ENCODE data around the gene SPECC1.

DNA sequence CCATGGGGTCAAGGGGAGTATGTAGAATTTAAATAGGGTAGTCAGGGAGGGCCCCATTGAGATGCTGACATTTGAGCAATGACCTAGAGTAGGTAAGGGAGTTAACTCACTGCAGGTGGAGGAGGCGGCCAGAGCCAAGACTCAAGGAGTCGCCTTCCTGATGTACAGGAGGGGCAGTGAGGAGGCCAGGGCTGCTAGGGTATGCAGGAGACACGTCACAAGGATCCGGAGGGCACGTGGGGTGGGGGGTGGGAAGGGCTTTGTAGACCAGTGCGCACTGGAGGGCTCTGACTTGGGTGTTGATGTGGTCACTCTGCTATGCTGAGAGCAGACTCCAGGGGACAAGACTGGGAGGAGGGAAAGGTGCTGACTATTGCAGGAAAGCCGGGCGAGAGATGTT is 37.5 kb downstream of the SPECC1 start:
- TF ChIP-seq, protein P1, sequence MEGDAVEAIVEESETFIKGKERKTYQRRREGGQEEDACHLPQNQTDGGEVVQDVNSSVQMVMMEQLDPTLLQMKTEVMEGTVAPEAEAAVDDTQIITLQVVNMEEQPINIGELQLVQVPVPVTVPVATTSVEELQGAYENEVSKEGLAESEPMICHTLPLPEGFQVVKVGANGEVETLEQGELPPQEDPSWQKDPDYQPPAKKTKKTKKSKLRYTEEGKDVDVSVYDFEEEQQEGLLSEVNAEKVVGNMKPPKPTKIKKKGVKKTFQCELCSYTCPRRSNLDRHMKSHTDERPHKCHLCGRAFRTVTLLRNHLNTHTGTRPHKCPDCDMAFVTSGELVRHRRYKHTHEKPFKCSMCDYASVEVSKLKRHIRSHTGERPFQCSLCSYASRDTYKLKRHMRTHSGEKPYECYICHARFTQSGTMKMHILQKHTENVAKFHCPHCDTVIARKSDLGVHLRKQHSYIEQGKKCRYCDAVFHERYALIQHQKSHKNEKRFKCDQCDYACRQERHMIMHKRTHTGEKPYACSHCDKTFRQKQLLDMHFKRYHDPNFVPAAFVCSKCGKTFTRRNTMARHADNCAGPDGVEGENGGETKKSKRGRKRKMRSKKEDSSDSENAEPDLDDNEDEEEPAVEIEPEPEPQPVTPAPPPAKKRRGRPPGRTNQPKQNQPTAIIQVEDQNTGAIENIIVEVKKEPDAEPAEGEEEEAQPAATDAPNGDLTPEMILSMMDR (conservative IDR thresholded peaks at IDR 0.05; ENCODE audit: low read depth, low read length) = no peak
- TF ChIP-seq EZH2 (IDR thresholded peaks at IDR 0.05; ENCODE audit: low read length, unreplicated experiment) = no peak

Data from PC-3 (cell line).